ENCODE data around the gene FAM193A.

DNA sequence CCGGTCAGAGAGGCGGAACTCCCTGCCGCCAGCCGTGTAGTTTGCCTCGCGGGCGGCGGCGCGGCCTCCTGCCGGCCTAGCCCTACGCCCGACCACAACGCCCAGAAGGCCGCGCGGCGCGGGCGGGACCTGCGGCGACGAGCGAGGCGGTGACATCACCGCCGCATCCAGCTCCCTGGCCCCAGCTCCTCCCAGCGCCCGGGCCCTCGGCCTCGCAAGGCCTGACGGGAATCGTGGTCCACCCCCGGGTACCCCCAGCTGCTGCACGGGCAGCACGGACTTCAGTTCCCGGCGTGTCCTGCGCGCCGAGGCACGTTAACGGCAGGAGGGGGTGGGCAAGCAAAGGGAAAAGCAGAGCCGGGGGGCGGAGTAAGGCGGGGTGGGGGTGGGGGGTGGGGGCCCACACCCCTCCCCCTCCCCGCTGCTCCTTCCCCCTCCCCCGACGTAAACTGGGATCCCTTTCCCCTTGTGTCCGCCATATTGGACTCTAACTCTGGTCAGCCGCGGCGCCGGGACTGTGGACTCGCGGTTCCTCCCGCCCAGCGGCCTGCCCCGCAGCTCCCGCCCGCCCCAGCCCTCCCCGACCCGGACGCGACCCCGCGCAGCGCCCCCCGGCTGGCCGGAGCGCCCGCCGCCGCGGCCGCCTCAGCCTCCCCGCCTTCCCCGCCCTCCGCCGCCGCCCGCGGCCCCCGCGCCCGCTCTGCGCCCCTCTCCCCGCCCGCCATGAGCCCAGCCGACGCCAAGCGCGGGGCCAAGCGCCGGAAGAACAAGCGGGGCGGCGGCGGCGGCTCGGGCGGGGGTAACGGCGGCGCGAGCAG lies at the start of gene FAM193A:
- TF ChIP-seq, protein P1, sequence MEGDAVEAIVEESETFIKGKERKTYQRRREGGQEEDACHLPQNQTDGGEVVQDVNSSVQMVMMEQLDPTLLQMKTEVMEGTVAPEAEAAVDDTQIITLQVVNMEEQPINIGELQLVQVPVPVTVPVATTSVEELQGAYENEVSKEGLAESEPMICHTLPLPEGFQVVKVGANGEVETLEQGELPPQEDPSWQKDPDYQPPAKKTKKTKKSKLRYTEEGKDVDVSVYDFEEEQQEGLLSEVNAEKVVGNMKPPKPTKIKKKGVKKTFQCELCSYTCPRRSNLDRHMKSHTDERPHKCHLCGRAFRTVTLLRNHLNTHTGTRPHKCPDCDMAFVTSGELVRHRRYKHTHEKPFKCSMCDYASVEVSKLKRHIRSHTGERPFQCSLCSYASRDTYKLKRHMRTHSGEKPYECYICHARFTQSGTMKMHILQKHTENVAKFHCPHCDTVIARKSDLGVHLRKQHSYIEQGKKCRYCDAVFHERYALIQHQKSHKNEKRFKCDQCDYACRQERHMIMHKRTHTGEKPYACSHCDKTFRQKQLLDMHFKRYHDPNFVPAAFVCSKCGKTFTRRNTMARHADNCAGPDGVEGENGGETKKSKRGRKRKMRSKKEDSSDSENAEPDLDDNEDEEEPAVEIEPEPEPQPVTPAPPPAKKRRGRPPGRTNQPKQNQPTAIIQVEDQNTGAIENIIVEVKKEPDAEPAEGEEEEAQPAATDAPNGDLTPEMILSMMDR (conservative IDR thresholded peaks at IDR 0.05; ENCODE audit: low read depth, low read length) = no peak
- no peak for TF ChIP-seq EZH2 (IDR thresholded peaks at IDR 0.05; ENCODE audit: low read length, unreplicated experiment)
